GM18508 (cell line): ENCODE data around the gene MLIP.
"Not testable (repeated sequence)": the region's sequence is repeated elsewhere in the genome, so short reads cannot be mapped to it uniquely, and the experiment has no call there.

Experiments used
- ATAC-seq: cut with Tn5 transposase; IDR thresholded peaks from one replicate; pipeline ENCODE4 v1.9.1; 2021; ENCODE audit warnings: moderate number of reproducible peaks; ENCODE audit not compliant: insufficient read depth, unreplicated experiment

The MLIP gene

GRCh38 chr6:54138795-54139194, 27.6 kb downstream of the MLIP start:
- ATAC-seq, result no peak

- no peak for ATAC-seq
Measured at GRCh38 chr6:54140811-54141210, 29.6 kb downstream of the MLIP start.

GRCh38 chr6:54142889-54143519, 31.8 kb downstream of the MLIP start:
- ATAC-seq, result no peak

GRCh38 chr6:54151861-54152260, 40.6 kb downstream of the MLIP start:
- no peak for ATAC-seq

- no peak for ATAC-seq
Measured at GRCh38 chr6:54156650-54157250, 45.5 kb downstream of the MLIP start.

- ATAC-seq, result no peak
Measured at GRCh38 chr6:54157405-54157804, 46.2 kb downstream of the MLIP start.

GRCh38 chr6:54173089-54173488, 61.8 kb downstream of the MLIP start:
- ATAC-seq, result no peak

GRCh38 chr6:54179152-54179551, 67.9 kb downstream of the MLIP start:
- no peak for ATAC-seq

- ATAC-seq, result no peak
Measured at GRCh38 chr6:54183616-54184015, 72.4 kb downstream of the MLIP start.

GRCh38 chr6:54185885-54186284, 74.6 kb downstream of the MLIP start:
- no peak for ATAC-seq

- no peak for ATAC-seq
Measured at GRCh38 chr6:54188846-54189245, 77.6 kb downstream of the MLIP start.

- no peak for ATAC-seq
Measured at GRCh38 chr6:54191461-54191860, 80.2 kb downstream of the MLIP start.

GRCh38 chr6:54192993-54193392, 81.8 kb downstream of the MLIP start:
- no peak for ATAC-seq

GRCh38 chr6:54193560-54193959, 82.3 kb downstream of the MLIP start:
- no peak for ATAC-seq

GRCh38 chr6:54194067-54194466, 82.8 kb downstream of the MLIP start:
- no peak for ATAC-seq

GRCh38 chr6:54195637-54196036, 84.4 kb downstream of the MLIP start:
- no peak for ATAC-seq

GRCh38 chr6:54196905-54197304, 85.7 kb downstream of the MLIP start:
- ATAC-seq, result no peak

GRCh38 chr6:54198134-54198533, 86.9 kb downstream of the MLIP start:
- ATAC-seq, result no peak

- not testable (repeated sequence) for ATAC-seq
Measured at GRCh38 chr6:54203474-54204035, 92.3 kb downstream of the MLIP start.

- ATAC-seq, result no peak
Measured at GRCh38 chr6:54204921-54205591, 93.8 kb downstream of the MLIP start.

- ATAC-seq, result no peak
Measured at GRCh38 chr6:54206510-54206909, 95.3 kb downstream of the MLIP start.
